GM12878 (cell line): Measurements from ENCODE around the gene TPST1.

Experiments used
- BACH1 ChIP-seq: fragments of 450-650 bp; IDR thresholded peaks from 2 replicates; pipeline ENCODE4 v1.6.1; 2017; ENCODE audit warnings: mild to moderate bottlenecking, borderline replicate concordance
- BCL3 ChIP-seq: IDR thresholded peaks from 2 replicates; pipeline ENCODE4 v1.6.1; 2011; ENCODE audit warnings: borderline replicate concordance, low read depth, mild to moderate bottlenecking, moderate library complexity, low read length; ENCODE audit not compliant: insufficient read depth, poor library complexity, severe bottlenecking
- CTCF ChIP-seq, 3 experiments: IDR thresholded peaks in 2 of 3; conservative IDR thresholded peaks in 1 of 3; 2 replicates each; pipeline ENCODE4 v1.5.1; 2011; ENCODE audit warnings: low read depth in 3 of 3, low read length in 3 of 3, mild to moderate bottlenecking in 3 of 3, control low read depth in 2 of 3, moderate library complexity in 2 of 3, inconsistent platforms in 1 of 3, mixed read lengths in 1 of 3; ENCODE audit not compliant: control insufficient read depth in 2 of 3, insufficient read depth in 1 of 3; ENCODE audit errors: extremely low read depth in 1 of 3
- E2F4 ChIP-seq: IDR thresholded peaks from 2 replicates; pipeline ENCODE4 v1.6.1; 2012; ENCODE audit warnings: low read depth, low read length, improper control_type of control experiment
- ETV6 ChIP-seq, 2 experiments: fragments of 450-650 bp in 1 of 2; IDR thresholded peaks in 1 of 2; conservative IDR thresholded peaks in 1 of 2; 2 replicates each; pipeline ENCODE4 v1.6.1; 2014; ENCODE audit warnings: antibody characterized with exemption in 1 of 2, borderline replicate concordance in 1 of 2, low read depth in 1 of 2, mild to moderate bottlenecking in 1 of 2, moderate library complexity in 1 of 2
- JUND ChIP-seq: IDR thresholded peaks from 2 replicates; pipeline ENCODE4 v1.6.1; 2012; ENCODE audit warnings: low read depth, mild to moderate bottlenecking, low read length, improper control_type of control experiment, moderate library complexity
- MYC ChIP-seq: IDR thresholded peaks from 2 replicates; pipeline ENCODE4 v1.6.1; 2011; ENCODE audit warnings: mild to moderate bottlenecking, low read length, moderate library complexity, inconsistent platforms; ENCODE audit not compliant: insufficient read depth, insufficient replicate concordance, insufficient read length, severe bottlenecking
- POLR2A ChIP-seq: IDR thresholded peaks from 2 replicates; pipeline ENCODE4 v1.6.1; 2011; ENCODE audit warnings: low read depth, mild to moderate bottlenecking, low read length
- PRDM15 ChIP-seq: fragments of 450-650 bp; formaldehyde crosslinking; IDR thresholded peaks from 2 replicates; pipeline ENCODE4 v1.4.0; 2020; ENCODE audit warnings: mild to moderate bottlenecking, moderate library complexity
- ZBTB33 ChIP-seq: fragments of 450-650 bp; IDR thresholded peaks from 2 replicates; pipeline ENCODE4 v1.6.1; 2017; ENCODE audit warnings: mild to moderate bottlenecking

- TF ChIP-seq JUND: no peak
- TF ChIP-seq ZBTB33: no peak
- no peak for TF ChIP-seq ETV6 (conservative IDR thresholded peaks at IDR 0.05 in 1 of 2, IDR thresholded peaks at IDR 0.05 in 1 of 2; ENCODE audit: borderline replicate concordance in 1 of 2, low read depth in 1 of 2)
- TF ChIP-seq POLR2A: no peak
- no peak for TF ChIP-seq BACH1
- TF ChIP-seq E2F4: no peak
- no peak for TF ChIP-seq PRDM15 (CRISPR knock-in tag)
- no peak for TF ChIP-seq BCL3
- TF ChIP-seq CTCF (IDR thresholded peaks at IDR 0.05 in 2 of 3, conservative IDR thresholded peaks at IDR 0.05 in 1 of 3; ENCODE audit: control insufficient read depth in 2 of 3, extremely low read depth in 1 of 3, insufficient read depth in 1 of 3, low read depth in 3 of 3, low read length in 3 of 3): no peak
- no peak for TF ChIP-seq MYC
Observed at GRCh38 chr7:66356277-66356721, 151.2 kb downstream of the TPST1 start.
